Colon (tissue), 2 donors: ENCODE results near the gene IFNGR1.
"Not testable (repeated sequence)": the region's sequence is repeated elsewhere in the genome, so short reads cannot be mapped to it uniquely, and the experiment has no call there.

ENCODE experiments used
- FAIRE-seq: peaks from 2 replicates; lab custom pipeline; 2012; peaks lifted over from hg19 to GRCh38; lab: Jason Lieb, UNC
- donor health status: control.
- donor health status: control.

IFNGR1 gene

DNA sequence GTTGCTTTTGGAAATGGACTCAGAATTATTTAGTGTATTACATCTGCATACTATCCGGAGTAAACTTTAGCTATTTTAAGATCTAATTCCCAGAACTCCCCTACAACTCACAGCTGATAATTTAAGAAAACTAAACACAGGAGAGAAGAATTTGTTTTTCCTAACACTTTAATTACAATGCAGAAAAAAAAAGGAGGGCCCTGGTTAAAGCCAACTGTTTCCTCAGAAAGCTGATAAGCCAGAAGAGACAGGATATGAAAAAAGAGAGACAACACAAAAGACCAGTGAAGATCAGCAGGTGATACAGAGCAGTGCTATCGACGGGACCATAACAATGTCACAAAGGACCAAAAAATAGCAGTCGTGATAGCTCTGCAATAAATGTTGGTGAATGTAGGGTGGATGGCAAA, 5.8 kb downstream of the IFNGR1 start:
- FAIRE-seq, result no peak

DNA sequence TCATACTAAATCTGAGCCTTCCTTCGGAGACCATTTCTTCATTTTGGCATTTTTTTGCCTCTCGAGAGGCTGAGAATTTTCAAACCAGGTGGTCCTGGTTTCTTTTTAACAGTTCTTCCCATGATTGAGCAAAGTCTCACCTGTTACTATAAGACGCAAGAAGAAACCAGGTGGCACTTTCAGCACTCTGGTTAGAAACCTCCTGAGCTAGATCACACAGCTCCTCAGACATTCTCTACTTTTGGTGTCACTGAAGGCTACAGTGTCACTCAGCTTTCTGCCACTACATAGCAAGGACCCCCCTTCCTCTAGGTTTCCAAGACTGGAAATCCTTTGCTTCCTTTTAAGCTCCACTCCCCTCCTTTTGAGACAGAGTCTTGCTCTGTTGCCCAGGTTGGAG, 7.3 kb downstream of the IFNGR1 start:
- FAIRE-seq, result no peak

DNA sequence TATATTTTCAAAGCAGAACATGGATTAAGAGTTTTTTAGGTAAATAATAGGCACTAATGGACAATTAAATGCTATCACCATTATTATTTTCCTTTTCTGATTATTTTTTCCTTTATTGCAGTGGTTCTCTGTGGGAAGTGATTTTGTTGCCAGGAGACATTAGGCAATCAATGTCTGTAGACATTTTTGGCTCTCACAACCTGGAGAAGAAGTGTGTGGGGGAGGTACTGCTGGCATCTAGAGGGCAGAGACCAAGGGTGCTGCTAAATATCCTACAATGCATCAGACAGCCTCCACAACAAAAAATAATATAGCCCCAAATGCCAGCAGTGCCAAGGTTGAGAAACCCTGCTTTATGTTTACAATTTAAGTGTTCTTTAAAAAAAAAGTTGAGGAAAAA, 8.3 kb downstream of the IFNGR1 start:
- FAIRE-seq, result no peak

GRCh38 chr6:137208279-137208678, 10.9 kb downstream of the IFNGR1 start:
- no peak for FAIRE-seq

DNA sequence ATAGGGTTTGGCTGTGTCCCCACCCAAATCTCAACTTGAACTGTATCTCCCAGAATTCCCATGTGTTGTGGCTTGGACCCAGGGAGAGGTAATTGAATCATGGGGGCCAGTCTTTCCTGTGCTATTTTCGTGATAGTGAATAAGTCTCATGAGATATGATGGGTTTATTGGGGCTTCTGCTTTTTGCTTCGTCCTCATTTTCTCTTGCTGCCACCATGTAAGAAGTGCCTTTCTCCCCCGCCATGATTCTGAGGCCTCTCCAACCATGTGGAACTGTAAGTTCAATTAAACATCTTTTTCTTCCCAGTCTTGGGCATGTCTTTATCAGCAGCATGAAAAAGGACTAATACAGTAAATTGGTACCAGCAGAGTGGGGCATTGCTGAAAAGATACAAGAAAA, 11.7 kb downstream of the IFNGR1 start:
- not testable (repeated sequence) for FAIRE-seq

DNA sequence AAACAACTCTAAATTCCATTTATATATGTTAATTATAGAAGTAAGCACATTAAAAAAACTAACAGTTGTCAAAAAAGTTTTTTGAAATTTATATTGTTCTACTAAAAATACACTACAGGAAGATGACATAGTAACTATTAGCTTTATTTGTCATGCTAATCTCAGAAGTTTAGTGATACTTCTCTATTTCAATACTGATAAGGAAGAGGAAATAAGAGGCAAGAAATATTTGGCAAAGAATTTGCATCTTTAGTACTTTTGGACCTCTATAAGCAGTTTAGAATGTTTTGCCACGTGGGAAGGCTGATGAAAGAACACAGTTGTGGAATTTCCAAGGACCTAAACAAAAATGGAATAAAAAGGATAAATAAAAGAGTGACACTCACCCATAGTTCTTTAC, 12.6 kb downstream of the IFNGR1 start:
- peak; percentile 72 for FAIRE-seq

DNA sequence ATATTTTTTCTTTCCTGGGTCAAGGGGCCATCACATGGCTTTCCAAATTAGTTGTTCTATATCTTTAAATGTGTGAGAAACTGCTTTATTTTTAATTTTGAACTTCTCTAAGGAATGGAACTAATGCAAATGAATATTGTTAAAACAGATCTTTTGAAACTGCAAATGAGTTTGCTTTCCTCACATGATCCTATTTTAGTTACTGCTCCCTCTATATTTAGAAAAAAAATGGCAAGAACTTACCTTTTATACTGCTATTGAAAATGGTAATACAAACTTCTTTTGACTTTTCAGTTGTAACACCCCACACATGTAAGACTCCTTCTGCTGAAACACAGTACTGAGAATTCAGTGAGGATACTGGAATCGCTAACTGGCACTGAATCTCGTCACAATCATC, 15.9 kb downstream of the IFNGR1 start:
- no peak for FAIRE-seq

GRCh38 chr6:137202078-137202477, 17.1 kb downstream of the IFNGR1 start:
- FAIRE-seq, result no peak

DNA sequence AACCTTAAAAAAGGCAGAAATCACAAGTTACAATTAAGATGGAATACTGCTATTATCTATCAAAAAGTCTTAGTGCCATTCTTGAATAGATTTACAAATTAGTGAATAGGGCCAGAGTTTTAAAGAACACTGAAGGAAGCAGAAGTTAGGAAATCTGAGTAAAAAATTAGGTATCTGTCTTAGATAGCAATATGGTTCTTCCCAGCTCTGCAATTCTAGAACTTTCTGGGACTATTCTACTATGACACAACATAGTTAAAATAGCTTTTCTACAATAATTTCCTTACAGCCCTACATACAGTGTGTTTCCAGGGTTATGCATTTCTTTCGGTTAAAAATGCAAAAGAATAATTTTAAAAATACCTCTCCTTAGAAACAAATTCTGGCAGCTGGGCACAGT, 18.2 kb downstream of the IFNGR1 start:
- FAIRE-seq, result no peak

- FAIRE-seq, result no peak
These were observed 18.9 kb downstream of the IFNGR1 start for GRCh38 chr6:137200288-137200687.

DNA sequence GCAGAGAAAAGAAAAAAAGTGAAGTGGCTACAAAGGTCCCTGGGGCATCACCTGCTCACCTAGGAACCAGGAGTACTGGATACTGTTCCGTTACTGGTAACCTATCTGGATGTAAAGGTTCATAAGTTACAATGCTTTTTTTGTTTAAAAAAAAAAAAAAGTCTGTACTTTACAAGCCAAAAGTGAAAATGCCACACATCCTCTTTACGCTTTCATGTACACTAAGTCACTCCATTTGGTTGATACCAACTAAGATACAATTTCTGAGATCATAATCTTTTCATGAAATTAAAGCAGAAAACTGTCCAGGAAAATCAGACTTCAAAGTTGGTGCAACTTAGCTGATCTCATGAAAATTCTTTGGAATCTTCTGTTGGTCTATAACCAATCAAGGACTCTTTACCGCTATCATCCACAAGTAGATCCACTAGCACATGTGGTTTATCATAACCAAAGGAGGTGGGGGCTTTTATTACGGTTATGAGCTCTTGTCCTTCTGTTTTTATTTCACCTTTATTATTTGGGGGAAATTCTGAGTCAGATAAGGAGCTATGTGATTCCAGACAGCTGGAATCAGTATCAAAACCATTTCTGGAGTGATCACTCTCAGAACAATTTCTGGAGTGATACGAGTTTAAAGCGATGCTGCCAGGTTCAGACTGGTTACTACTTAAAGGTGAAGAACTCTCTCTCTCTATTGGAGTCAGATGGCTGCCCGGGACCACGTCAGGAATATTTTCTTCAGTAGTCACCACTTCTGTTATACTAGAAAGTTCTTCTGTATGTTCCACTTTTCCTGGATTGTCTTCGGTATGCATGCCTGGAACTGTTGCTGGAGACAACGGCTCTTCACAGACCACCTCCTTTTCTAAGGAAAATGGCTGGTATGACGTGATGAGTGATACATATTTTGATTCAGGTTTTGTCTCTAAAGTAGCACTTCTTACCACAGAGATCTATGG, 21.2 kb downstream of the IFNGR1 start:
- FAIRE-seq, result no peak

DNA sequence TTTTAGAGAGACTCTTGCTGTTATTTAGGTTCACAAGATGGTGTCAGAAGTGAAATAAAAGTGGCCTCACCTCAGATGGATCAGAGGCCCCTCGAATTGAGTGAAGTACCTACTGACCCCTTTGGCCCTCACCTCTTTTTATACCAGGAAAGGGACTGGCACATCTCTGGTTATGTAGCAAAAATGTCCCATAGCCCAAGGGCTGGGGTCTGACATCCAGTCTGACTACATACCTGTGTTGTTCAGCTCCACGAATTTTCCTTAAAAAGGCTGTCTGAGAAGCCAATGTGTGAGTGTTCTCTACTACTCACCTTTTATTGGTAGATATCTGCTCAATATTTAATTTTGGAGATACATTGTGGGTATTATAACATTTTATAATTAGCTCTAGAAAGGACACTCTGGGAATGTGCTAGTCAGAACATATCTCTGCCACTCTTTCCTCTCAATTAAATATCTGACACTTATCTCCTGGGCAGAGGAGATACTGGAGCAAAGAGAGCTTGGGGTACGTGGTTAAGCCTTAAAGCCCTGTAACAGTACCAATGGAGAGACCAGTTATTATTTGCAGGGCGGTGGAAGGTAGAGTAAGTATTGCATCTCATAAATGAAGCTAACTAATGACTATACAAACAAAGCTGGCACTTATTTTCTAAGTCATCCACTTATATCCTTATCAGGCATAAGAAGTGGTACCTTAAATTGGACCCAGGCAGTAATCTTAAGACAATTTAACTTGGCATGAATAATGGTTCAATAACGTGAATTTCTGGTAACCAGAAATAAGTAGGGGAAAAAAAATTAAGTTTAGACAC, 25.7 kb downstream of the IFNGR1 start:
- no peak for FAIRE-seq

GRCh38 chr6:137192821-137193220, 26.4 kb downstream of the IFNGR1 start:
- no peak for FAIRE-seq

DNA sequence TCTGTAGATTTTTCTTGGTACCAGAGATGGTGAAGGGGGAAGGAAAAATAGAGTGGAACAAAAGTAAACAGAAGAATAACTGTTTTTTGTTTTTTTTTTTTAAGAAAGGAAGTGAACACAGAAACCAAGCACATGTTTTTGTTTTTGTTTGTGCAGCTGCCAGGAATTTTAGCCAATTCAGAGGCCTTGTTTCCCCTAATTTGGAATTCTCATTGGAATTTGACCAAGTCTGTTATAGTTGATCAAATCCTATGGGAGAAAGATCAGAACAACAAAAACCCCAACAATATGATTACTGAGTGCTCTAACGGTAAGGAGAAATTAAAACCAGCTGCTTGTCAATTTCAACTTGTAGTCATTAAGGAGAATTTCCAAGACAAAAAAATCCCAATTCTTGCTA, 27.5 kb downstream of the IFNGR1 start:
- no peak for FAIRE-seq

DNA sequence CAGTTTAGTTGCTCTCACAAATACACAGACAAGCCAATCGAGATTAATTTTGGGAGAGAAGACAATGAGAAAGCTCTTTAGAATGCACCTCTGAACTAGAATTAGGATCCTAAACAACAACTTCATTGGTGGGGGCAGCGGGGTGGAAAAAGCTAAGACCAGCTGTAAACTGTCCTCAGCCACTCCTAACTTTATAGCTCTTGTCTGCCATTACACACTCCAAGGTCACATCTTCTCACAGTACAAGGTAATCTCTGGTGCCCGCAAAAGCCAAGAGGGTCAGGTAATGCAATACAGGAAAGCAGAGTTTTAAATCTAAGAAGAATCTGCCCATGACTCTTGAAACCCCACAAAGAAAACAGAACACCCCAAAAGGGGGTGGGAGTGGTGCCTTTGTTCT, 27.9 kb downstream of the IFNGR1 start:
- FAIRE-seq, result no peak

GRCh38 chr6:137190583-137191094, 28.5 kb downstream of the IFNGR1 start:
- no peak for FAIRE-seq

GRCh38 chr6:137188855-137189254, 30.3 kb downstream of the IFNGR1 start:
- no peak for FAIRE-seq

DNA sequence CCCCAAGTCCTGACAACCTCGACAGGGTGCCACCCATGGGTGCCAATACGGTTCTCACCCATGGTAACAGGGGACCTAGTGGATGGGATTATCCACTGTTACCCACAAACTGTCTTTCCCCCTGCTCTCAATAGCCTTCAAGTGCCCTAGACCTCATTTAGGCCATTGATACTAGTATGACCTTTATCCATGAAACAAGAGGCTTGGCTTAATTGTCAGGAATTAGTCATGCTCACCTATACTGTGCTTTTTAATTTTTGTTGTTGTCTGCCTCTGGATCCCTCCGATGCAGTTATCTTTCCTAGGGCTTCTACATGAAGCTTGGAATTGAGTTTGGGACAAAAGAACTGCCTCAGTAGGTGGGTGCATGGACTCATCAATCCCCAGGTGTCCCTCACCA, 33.9 kb downstream of the IFNGR1 start:
- no peak for FAIRE-seq

DNA sequence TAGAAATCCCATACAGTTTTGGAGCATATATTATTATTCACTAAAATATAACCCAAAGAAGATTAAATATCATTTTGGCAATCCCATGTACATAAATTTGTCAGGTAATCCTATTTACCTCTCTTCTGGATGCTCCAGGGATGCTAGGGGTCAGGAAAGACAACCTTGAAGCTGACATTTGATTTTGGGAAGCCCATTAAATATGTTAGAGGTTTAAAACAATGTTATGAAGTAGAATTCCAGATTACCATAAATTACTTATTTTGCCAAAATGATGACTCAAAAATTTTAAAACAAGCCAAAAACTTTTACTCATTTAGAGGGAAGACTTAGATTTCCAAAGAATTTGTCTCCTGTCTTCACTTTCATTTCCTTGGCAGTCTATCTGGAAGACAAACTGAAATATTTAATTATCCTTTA, 36.5 kb downstream of the IFNGR1 start:
- FAIRE-seq, result no peak

- no peak for FAIRE-seq
These were observed 37.1 kb downstream of the IFNGR1 start for GRCh38 chr6:137181891-137182653.

DNA sequence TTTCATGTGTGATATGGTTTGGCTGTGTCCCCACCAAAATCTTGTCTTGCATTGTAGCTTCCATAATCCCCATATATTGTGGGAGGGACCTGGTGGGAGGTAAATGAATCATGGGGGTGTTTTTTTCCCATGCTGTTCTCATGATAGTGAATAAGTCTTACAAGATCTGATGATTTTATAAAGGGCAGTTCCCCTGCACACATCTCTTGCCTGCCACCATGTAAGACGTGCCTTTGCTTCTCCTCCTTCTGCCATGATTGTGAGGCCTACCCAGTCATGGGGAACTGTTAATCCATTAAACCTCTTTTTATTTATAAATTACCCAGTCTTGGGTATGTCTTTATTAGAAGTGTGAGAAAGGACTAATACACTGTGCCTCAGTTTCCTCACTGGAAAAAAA, 41.6 kb downstream of the IFNGR1 start:
- FAIRE-seq, result no peak

- no peak for FAIRE-seq
These were observed 42.5 kb downstream of the IFNGR1 start for GRCh38 chr6:137176729-137177128.
